Uterus (tissue), 4 donors: ENCODE data around the gene PF4V1. TPM values are rescaled to one million over a fixed set of nuclear protein-coding genes. Genes with fewer than 3 reads are reported as not detected.

Source experiments
- DNase-seq, 2 donors: peaks; one replicate each; pipeline ENCODE4 v3.0.0-alpha.2; 2019 to 2020
- H3K27ac ChIP-seq, 2 donors: fragments of 200-600 bp; sonication (generic); 1 replicate in 1 of 2; 2 replicates in 1 of 2; pipeline ENCODE4 v1.5.1; 2016 to 2018
- H3K27me3 ChIP-seq, 2 donors: fragments of 200-600 bp; sonication (generic); one replicate each; pipeline ENCODE4 v1.5.1; 2018 to 2019; ENCODE audit warnings: control low read depth in 1 of 2
- H3K36me3 ChIP-seq, 2 donors: fragments of 200-600 bp; sonication (generic); one replicate each; pipeline ENCODE4 v1.5.1; 2019; ENCODE audit warnings: control low read depth in 1 of 2
- H3K4me1 ChIP-seq, 2 donors: fragments of 200-600 bp; sonication (generic); one replicate each; pipeline ENCODE4 v1.5.1; 2018 to 2019; ENCODE audit warnings: control low read depth in 1 of 2
- H3K4me3 ChIP-seq, 2 donors: fragments of 200-600 bp; sonication (generic); 1 replicate in 1 of 2; 2 replicates in 1 of 2; pipeline ENCODE4 v1.5.1; 2018 to 2019; ENCODE audit warnings: mild to moderate bottlenecking in 1 of 2
- H3K9me3 ChIP-seq, 2 donors: fragments of 200-600 bp; sonication (generic); one replicate each; pipeline ENCODE4 v1.5.1; 2019; ENCODE audit warnings: control low read depth in 1 of 2
- CTCF ChIP-seq, 4 experiments: fragments of 200-600 bp in 2 of 4; fragments of 450-650 bp in 2 of 4; sonication (generic) in 2 of 4; IDR thresholded peaks; one replicate each; pipeline ENCODE4 v1.5.1; 2016 to 2019; ENCODE audit warnings: antibody characterized with exemption in 4 of 4, mild to moderate bottlenecking in 2 of 4, moderate library complexity in 1 of 4
- POLR2A ChIP-seq, 2 donors: fragments of 450-650 bp; IDR thresholded peaks; one replicate each; pipeline ENCODE4 v1.6.1; 2016; ENCODE audit warnings: antibody characterized with exemption in 2 of 2, mild to moderate bottlenecking in 1 of 2, moderate library complexity in 1 of 2
- intact Hi-C: fragments of 100-400 bp; cut with DNase I; formaldehyde crosslinking; loops from one replicate; pipeline ENCODE4 v1.15.1; 2023; ENCODE audit warnings: low total_unique reads
- total RNA-seq, 4 donors: library from RNA; depleted of rRNA in 3 of 4; stranded (reverse); fragments of >200 nt in 3 of 4; gene quantifications; one replicate each; pipeline versions ENCODE4 v1.1.0 to v1.2.4, GENCODE V29; 2014 to 2023
- donor health status: DM: yes; HTN: yes; CAD: no.

PF4V1 gene
- total RNA-seq, 4 donors from 2014 or later: not detected

- no peak for TF ChIP-seq POLR2A (IDR thresholded peaks at IDR 0.05)
- TF ChIP-seq CTCF (IDR thresholded peaks at IDR 0.05): no peak
- no peaks in the 10 kb centered on the region for H3K4me1 ChIP-seq
- H3K9me3 ChIP-seq: no peaks in the 10 kb centered on the region
- H3K27me3 ChIP-seq: no peaks in the 10 kb centered on the region
- no peak overlapping the region for H3K27ac ChIP-seq
- intact Hi-C loops: no loop called here
- no peak for DNase-seq
- no peaks in the 10 kb centered on the region for H3K36me3 ChIP-seq
- H3K4me3 ChIP-seq: no peak overlapping the region
Observed at GRCh38 chr4:73839071-73839470, 14.0 kb upstream of the PF4V1 start.

- Histone ChIP-seq H3K27ac (no peak overlapping the region), H3K4me3 (no peak overlapping the region), H3K4me1 (no peaks in the 10 kb centered on the region), H3K9me3 (no peaks in the 10 kb centered on the region), H3K36me3 (no peaks in the 10 kb centered on the region), H3K27me3 (no peaks in the 10 kb centered on the region)
- no peak for TF ChIP-seq CTCF (IDR thresholded peaks at IDR 0.05)
- no peak for TF ChIP-seq POLR2A (IDR thresholded peaks at IDR 0.05)
- intact Hi-C loops: no loop called here
- DNase-seq: no peak
Observed at GRCh38 chr4:73839715-73840114, 13.4 kb upstream of the PF4V1 start.

DNA sequence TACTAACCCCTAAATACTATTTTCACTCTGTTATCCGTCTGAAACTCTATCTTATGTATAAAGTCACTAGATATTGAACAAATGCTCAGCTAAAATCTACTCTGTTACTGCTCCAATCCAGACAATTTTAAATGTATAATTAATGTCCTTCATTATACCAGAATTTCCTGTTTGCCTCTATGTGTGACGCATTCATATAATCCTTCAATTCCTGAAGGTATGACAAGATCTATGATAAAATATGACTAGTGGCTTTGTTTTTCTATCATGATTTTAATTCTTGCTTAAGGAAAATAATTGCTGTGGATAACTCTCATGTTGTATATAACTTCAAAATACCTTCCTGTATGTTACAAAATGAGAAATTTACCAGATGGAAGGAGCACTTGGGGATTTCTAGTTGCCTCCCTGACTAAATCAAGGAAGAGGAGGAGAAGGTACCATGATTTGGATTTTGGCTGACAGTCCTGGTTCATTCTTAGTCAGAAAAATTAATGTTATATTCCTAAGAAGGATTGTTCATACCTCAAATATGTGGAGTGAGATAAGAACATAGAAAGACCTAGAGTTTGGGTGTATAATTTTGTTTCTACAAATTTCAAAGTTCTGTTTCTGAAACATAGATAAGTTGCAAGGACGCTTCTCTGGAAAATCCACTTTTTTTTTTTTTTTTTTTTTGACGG lies 11.7 kb upstream of the PF4V1 start:
- H3K36me3 ChIP-seq: no peaks in the 10 kb centered on the region
- no peaks in the 10 kb centered on the region for H3K4me1 ChIP-seq
- H3K9me3 ChIP-seq: no peaks in the 10 kb centered on the region
- TF ChIP-seq POLR2A (IDR thresholded peaks at IDR 0.05) (no peak), CTCF (IDR thresholded peaks at IDR 0.05) (no peak)
- intact Hi-C loops: no loop called here
- DNase-seq: no peak
- H3K27me3 ChIP-seq: no peaks in the 10 kb centered on the region
- H3K27ac ChIP-seq: no peak overlapping the region
- no peak overlapping the region for H3K4me3 ChIP-seq

DNA sequence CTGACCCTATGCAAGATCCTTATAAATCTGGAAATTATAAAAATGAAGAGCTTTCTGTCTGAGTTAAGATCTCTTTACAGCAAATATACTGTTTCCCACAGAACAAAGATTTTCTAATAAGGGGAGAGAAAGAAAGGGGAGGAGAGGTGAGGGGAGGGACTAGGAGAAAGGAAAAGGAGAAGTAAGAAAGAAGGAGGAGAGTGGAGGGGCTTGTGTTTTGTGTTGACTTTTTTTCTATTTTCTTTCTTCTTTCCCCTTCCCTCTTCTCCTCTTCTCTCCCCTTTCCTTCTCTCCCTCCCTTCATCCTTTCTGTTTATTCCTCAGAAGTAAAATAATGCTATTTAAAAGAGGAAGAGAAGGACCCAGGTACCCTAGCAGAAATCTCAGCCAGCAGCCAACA lies 10.4 kb upstream of the PF4V1 start:
- TF ChIP-seq CTCF (IDR thresholded peaks at IDR 0.05) (no peak), POLR2A (IDR thresholded peaks at IDR 0.05) (no peak)

GRCh38 chr4:73843369-73843768 lies 9.7 kb upstream of the PF4V1 start:
- H3K27ac ChIP-seq: no peak overlapping the region
- H3K4me1 ChIP-seq: no peaks in the 10 kb centered on the region
- H3K4me3 ChIP-seq: no peak overlapping the region
- no peaks in the 10 kb centered on the region for H3K27me3 ChIP-seq
- DNase-seq: no peak
- H3K9me3 ChIP-seq: no peaks in the 10 kb centered on the region
- intact Hi-C loops: no loop called here
- TF ChIP-seq CTCF (IDR thresholded peaks at IDR 0.05) (no peak), POLR2A (IDR thresholded peaks at IDR 0.05) (no peak)
- H3K36me3 ChIP-seq: no peaks in the 10 kb centered on the region

More for the DNA sequence above, 10.4 kb upstream of the PF4V1 start:
- no peak overlapping the region for H3K4me3 ChIP-seq
- DNase-seq: no peak
- H3K27me3 ChIP-seq: no peaks in the 10 kb centered on the region
- intact Hi-C loops: no loop called here
- H3K36me3 ChIP-seq: no peaks in the 10 kb centered on the region
- no peaks in the 10 kb centered on the region for H3K4me1 ChIP-seq
- H3K9me3 ChIP-seq: no peaks in the 10 kb centered on the region
- no peak overlapping the region for H3K27ac ChIP-seq
